ENCODE measurements around the gene PEG3. TPM values are rescaled to one million over a fixed set of nuclear protein-coding genes. Genes with fewer than 3 reads are reported as not detected.

The PEG3 gene
- total RNA-seq, 1 donor from 2014 or later, result not detected

DNA sequence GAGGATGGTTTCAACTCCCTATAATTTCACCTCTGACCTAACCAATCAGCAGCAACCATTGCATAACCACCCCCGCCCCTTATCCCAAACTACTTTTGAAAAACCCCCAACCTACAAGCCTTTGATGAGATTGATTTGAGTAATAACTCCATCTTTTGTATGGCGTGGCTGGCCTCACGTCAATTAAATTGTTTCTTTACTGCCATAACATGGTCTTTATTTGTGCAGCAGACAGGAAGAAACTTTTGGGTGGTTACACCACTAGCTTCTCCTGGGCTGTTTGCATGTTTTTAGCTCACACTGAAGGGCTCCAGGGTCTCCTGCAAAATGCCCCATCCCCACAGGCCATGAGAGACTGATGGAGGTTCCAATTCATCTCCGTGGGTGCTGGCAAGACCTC lies 34.0 kb upstream of the PEG3 start:
- DNase-seq (ENCODE audit: low spot score), result no peak
- peaks cover 2% of the 10 kb centered on the region for H3K36me3 Mint-ChIP-seq
- no peaks in the 10 kb centered on the region for H3K79me2 ChIP-seq (ENCODE audit: low read depth)
- no peaks in the 10 kb centered on the region for H3K4me1 Mint-ChIP-seq
- no peaks in the 10 kb centered on the region for H3K4me1 ChIP-seq
- TF ChIP-seq EZH2phosphoT487 (IDR thresholded peaks at IDR 0.05) (no peak), EZH2 (IDR thresholded peaks at IDR 0.05) (no peak)
- TF ChIP-seq, protein P1, sequence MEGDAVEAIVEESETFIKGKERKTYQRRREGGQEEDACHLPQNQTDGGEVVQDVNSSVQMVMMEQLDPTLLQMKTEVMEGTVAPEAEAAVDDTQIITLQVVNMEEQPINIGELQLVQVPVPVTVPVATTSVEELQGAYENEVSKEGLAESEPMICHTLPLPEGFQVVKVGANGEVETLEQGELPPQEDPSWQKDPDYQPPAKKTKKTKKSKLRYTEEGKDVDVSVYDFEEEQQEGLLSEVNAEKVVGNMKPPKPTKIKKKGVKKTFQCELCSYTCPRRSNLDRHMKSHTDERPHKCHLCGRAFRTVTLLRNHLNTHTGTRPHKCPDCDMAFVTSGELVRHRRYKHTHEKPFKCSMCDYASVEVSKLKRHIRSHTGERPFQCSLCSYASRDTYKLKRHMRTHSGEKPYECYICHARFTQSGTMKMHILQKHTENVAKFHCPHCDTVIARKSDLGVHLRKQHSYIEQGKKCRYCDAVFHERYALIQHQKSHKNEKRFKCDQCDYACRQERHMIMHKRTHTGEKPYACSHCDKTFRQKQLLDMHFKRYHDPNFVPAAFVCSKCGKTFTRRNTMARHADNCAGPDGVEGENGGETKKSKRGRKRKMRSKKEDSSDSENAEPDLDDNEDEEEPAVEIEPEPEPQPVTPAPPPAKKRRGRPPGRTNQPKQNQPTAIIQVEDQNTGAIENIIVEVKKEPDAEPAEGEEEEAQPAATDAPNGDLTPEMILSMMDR (IDR thresholded peaks at IDR 0.05), result no peak
- H3K27ac Mint-ChIP-seq, result no peak overlapping the region
- H3K27me3 Mint-ChIP-seq (ENCODE audit: insufficient read depth, low read depth), result peaks cover 8% of the 10 kb centered on the region
- H3F3A ChIP-seq (ENCODE audit: low read depth), result no peaks in the 10 kb centered on the region
- no peaks in the 10 kb centered on the region for H3K36me3 ChIP-seq
- no peak overlapping the region for H2AFZ ChIP-seq (replicated peaks)
- no peaks in the 10 kb centered on the region for H4K20me1 ChIP-seq (ENCODE audit: low read depth)
- no peak overlapping the region for H3K4me2 ChIP-seq
- no peak overlapping the region for H3K9ac ChIP-seq
- H3K4me3 ChIP-seq, result no peak overlapping the region
- H3K4me3 Mint-ChIP-seq, result no peak overlapping the region
- H3K27ac ChIP-seq, result no peak overlapping the region
- H3K9me3 ChIP-seq (ENCODE audit: low read depth), result peaks cover 17% of the 10 kb centered on the region
- H3K9me3 Mint-ChIP-seq, result peaks cover 79% of the 10 kb centered on the region
- no peaks in the 10 kb centered on the region for H3K27me3 ChIP-seq

DNA sequence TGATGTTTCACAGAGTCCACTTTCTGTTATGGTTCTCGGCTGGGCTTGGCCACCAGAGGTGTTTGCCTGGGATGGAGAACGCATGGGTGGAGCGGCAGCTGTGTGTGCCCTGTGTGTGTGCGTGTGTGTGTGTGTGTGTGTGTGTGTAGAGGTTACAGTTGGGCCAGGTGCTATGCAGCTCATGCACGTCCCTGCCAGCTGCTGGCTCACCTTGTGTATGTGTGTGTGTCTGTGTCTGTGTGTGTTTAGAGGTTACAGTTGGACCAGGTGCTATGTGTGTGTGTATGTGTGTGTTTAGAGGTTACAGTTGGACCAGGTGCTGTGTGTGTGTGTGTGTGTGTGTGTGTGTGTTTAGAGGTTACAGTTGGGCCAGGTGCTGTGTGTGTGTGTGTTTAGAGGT lies 33.0 kb upstream of the PEG3 start:
- Histone ChIP-seq H3K27me3 (no peaks in the 10 kb centered on the region), H3K27ac (no peak overlapping the region), H3F3A (ENCODE audit: low read depth) (no peaks in the 10 kb centered on the region), H3K4me3 (no peak overlapping the region), H2AFZ (replicated peaks) (no peak overlapping the region), H3K79me2 (ENCODE audit: low read depth) (no peaks in the 10 kb centered on the region), H3K9ac (no peak overlapping the region), H3K9me3 (ENCODE audit: low read depth) (peaks cover 17% of the 10 kb centered on the region), H3K4me1 (no peaks in the 10 kb centered on the region), H3K36me3 (no peaks in the 10 kb centered on the region), H4K20me1 (ENCODE audit: low read depth) (no peaks in the 10 kb centered on the region), H3K4me2 (no peak overlapping the region)
- peaks cover 8% of the 10 kb centered on the region for H3K27me3 Mint-ChIP-seq (ENCODE audit: insufficient read depth, low read depth)
- H3K9me3 Mint-ChIP-seq, result peaks cover 80% of the 10 kb centered on the region
- TF ChIP-seq EZH2 (IDR thresholded peaks at IDR 0.05) (no peak), EZH2phosphoT487 (IDR thresholded peaks at IDR 0.05) (no peak)
- TF ChIP-seq, protein P1 (IDR thresholded peaks at IDR 0.05), result no peak
- H3K4me1 Mint-ChIP-seq, result no peaks in the 10 kb centered on the region
- H3K4me3 Mint-ChIP-seq, result peak overlapping the region; percentile 59
- H3K27ac Mint-ChIP-seq, result no peak overlapping the region
- H3K36me3 Mint-ChIP-seq, result peaks cover 2% of the 10 kb centered on the region
- no peak for DNase-seq (ENCODE audit: low spot score)

DNA sequence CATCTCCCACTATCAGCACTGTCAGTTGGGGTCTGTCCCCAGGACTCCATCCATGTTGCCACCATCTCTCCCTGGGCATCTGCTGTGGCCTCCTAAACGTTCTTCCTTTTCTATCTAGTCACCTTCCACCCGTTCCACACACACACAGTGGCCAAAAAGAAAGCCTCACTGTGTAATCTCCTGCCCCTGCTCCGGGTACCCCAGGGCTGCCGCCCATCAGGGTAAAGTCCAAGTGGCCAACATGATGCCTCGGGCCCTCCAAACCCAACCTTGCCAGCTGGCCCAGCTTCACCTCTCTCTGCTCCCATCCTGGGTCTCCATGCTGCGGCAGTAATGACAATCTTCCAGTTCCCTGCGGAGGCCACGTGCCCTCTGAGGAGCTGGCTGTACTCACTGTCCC lies 29.4 kb upstream of the PEG3 start:
- no peak overlapping the region for H3K27ac Mint-ChIP-seq
- no peaks in the 10 kb centered on the region for H3K79me2 ChIP-seq (ENCODE audit: low read depth)
- peaks cover 10% of the 10 kb centered on the region for H3K27me3 Mint-ChIP-seq (ENCODE audit: insufficient read depth, low read depth)
- H3K4me3 Mint-ChIP-seq, result peak overlapping the region; percentile 22
- no peak overlapping the region for H3K9ac ChIP-seq
- H3F3A ChIP-seq (ENCODE audit: low read depth), result no peaks in the 10 kb centered on the region
- H4K20me1 ChIP-seq (ENCODE audit: low read depth), result no peaks in the 10 kb centered on the region
- H3K4me1 Mint-ChIP-seq, result no peaks in the 10 kb centered on the region
- no peak for DNase-seq (ENCODE audit: low spot score)
- peaks cover 2% of the 10 kb centered on the region for H3K36me3 Mint-ChIP-seq
- no peak overlapping the region for H3K4me3 ChIP-seq
- H3K27me3 ChIP-seq, result no peaks in the 10 kb centered on the region
- TF ChIP-seq EZH2phosphoT487 (IDR thresholded peaks at IDR 0.05), result no peak
- TF ChIP-seq EZH2 (IDR thresholded peaks at IDR 0.05), result no peak
- TF ChIP-seq, protein P1 (IDR thresholded peaks at IDR 0.05), result no peak
- H3K27ac ChIP-seq, result no peak overlapping the region
- no peaks in the 10 kb centered on the region for H3K4me1 ChIP-seq
- no peak overlapping the region for H3K4me2 ChIP-seq
- H3K9me3 Mint-ChIP-seq, result peaks cover 73% of the 10 kb centered on the region
- no peak overlapping the region for H2AFZ ChIP-seq (replicated peaks)
- H3K9me3 ChIP-seq (ENCODE audit: low read depth), result peaks cover 14% of the 10 kb centered on the region
- H3K36me3 ChIP-seq, result no peaks in the 10 kb centered on the region

Data from neural progenitor cell (in vitro differentiated cells).